Measurements from ENCODE around the gene IZUMO1.
A peak's percentile ranks its signal among the peaks of the same experiment; 100 is the strongest.

IZUMO1 gene

GRCh38 chr19:48757089-48757675 lies 10.5 kb upstream of the IZUMO1 start:
- DNase-seq: no peak

GRCh38 chr19:48756686-48757085 lies 10.0 kb upstream of the IZUMO1 start:
- DNase-seq: no peak

GRCh38 chr19:48756212-48756611 lies 9.5 kb upstream of the IZUMO1 start:
- DNase-seq: no peak

GRCh38 chr19:48755787-48756186 lies 9.1 kb upstream of the IZUMO1 start:
- DNase-seq: no peak

- no peak for DNase-seq
These were observed 8.5 kb upstream of the IZUMO1 start, which contains the start of gene FGF21 for GRCh38 chr19:48755084-48755641. TSS of gene FGF21 (plus strand) at chr19:48755524. CDS start at chr19:48756237, 713 bp downstream.

- peak in 2 of 14 donors; percentile 37 to 83 for DNase-seq
These were observed 6.0 kb upstream of the IZUMO1 start, which contains the start of gene FUT1 for GRCh38 chr19:48752496-48753365. TSS of gene FUT1 (minus strand) at chr19:48752641. CDS start at chr19:48751281, 1,360 bp downstream.

GRCh38 chr19:48751845-48752495 lies 5.3 kb upstream of the IZUMO1 start:
- DNase-seq: peak in 1 of 14 donors; percentile 76

- no peak for DNase-seq
These were observed 4.2 kb upstream of the IZUMO1 start for GRCh38 chr19:48750771-48751504.

- DNase-seq: no peak
These were observed 3.6 kb upstream of the IZUMO1 start for GRCh38 chr19:48750351-48750750.

- DNase-seq: no peak
These were observed 3.0 kb upstream of the IZUMO1 start for GRCh38 chr19:48749571-48750198.

GRCh38 chr19:48746110-48746509 lies 599 bp downstream of the IZUMO1 start:
- no peak for DNase-seq

- DNase-seq: peak in 9 of 14 donors; percentile 13 to 85 (median 20)
These were observed 1.3 kb downstream of the IZUMO1 start for GRCh38 chr19:48745208-48745995.

- no peak for DNase-seq
These were observed 4.6 kb downstream of the IZUMO1 start for GRCh38 chr19:48742096-48742495.

- DNase-seq: peak in 1 of 14 donors; percentile 72
These were observed 5.3 kb downstream of the IZUMO1 start for GRCh38 chr19:48741129-48741999.

GRCh38 chr19:48740164-48740972 lies 6.3 kb downstream of the IZUMO1 start, which contains the start of gene RASIP1:
TSS of gene RASIP1 (minus strand) at chr19:48740610. CDS start at chr19:48740282, 328 bp downstream.
- DNase-seq: peak in 1 of 14 donors; percentile 48

- DNase-seq: peak in 1 of 14 donors; percentile 72
These were observed 7.1 kb downstream of the IZUMO1 start for GRCh38 chr19:48739404-48740163.

- DNase-seq: peak in 12 of 14 donors; percentile 28 to 94 (median 61)
These were observed 7.9 kb downstream of the IZUMO1 start for GRCh38 chr19:48738557-48739403.

All from C1 segment of cervical spinal cord (tissue), 14 donors.